Measurements from ENCODE around the gene DUSP18. TPM values are rescaled to one million over a fixed set of nuclear protein-coding genes. Genes with fewer than 3 reads are reported as not detected.

DUSP18 gene
- total and polyA plus RNA-seq, 2 donors (not counting 1 experiment from before 2014, with no cell fraction given): 7.4 to 10.8 TPM

- no peaks in the 10 kb centered on the region for H3K27me3 ChIP-seq (ENCODE audit: control insufficient read depth, insufficient read depth, low read length)
- peak; percentile 74 to 89 for DNase-seq (ENCODE audit: low read depth in 2 of 2)
- H3K4me3 ChIP-seq (replicated peaks in 1 of 4; ENCODE audit: control extremely low read depth in 1 of 4, insufficient read depth in 1 of 4, low read depth in 3 of 4, low read length in 4 of 4): no peak overlapping the region
- peaks cover 4% of the 10 kb centered on the region for H3K4me1 ChIP-seq (ENCODE audit: control insufficient read depth, extremely low read depth, insufficient read depth, low read length)
- H4K20me1 ChIP-seq (ENCODE audit: control insufficient read depth, extremely low read depth, insufficient read depth, low read length): no peaks in the 10 kb centered on the region
- H3K4me2 ChIP-seq (ENCODE audit: extremely low read depth, insufficient read depth, low read length): peak overlapping the region; percentile 5
- H2AFZ ChIP-seq (ENCODE audit: low read length): no peak overlapping the region
- H3K9ac ChIP-seq (ENCODE audit: insufficient read depth, low read length): no peak overlapping the region
- no peaks in the 10 kb centered on the region for H3K9me3 ChIP-seq (ENCODE audit: control insufficient read depth, insufficient read depth, low read depth, low read length)
- TF ChIP-seq CTCF (conservative IDR thresholded peaks at IDR 0.05 in 1 of 2, IDR thresholded peaks at IDR 0.05 in 1 of 2; ENCODE audit: low read depth in 1 of 2, low read length in 2 of 2) (no peak), EZH2 (IDR thresholded peaks at IDR 0.05; ENCODE audit: low read length, missing control alignments) (no peak)
- H3K36me3 ChIP-seq (ENCODE audit: control insufficient read depth, insufficient read depth, low read length): no peaks in the 10 kb centered on the region
- H3K27ac ChIP-seq (ENCODE audit: insufficient read depth, low read length): no peak overlapping the region
- no peaks in the 10 kb centered on the region for H3K79me2 ChIP-seq (ENCODE audit: control insufficient read depth, insufficient read depth, low read length)
Observed at GRCh38 chr22:30705710-30706651, 38.3 kb upstream of the DUSP18 start.

GRCh38 chr22:30704978-30705377 is 37.3 kb upstream of the DUSP18 start:
- Histone ChIP-seq H3K4me3 (replicated peaks in 1 of 4; ENCODE audit: control extremely low read depth in 1 of 4, insufficient read depth in 1 of 4, low read depth in 3 of 4, low read length in 4 of 4) (no peak overlapping the region), H3K4me2 (ENCODE audit: extremely low read depth, insufficient read depth, low read length) (no peak overlapping the region), H3K79me2 (ENCODE audit: control insufficient read depth, insufficient read depth, low read length) (no peaks in the 10 kb centered on the region), H3K27me3 (ENCODE audit: control insufficient read depth, insufficient read depth, low read length) (no peaks in the 10 kb centered on the region), H3K9me3 (ENCODE audit: control insufficient read depth, insufficient read depth, low read depth, low read length) (no peaks in the 10 kb centered on the region), H3K36me3 (ENCODE audit: control insufficient read depth, insufficient read depth, low read length) (no peaks in the 10 kb centered on the region), H3K9ac (ENCODE audit: insufficient read depth, low read length) (no peak overlapping the region), H3K4me1 (ENCODE audit: control insufficient read depth, extremely low read depth, insufficient read depth, low read length) (peaks cover 4% of the 10 kb centered on the region), H2AFZ (ENCODE audit: low read length) (no peak overlapping the region), H3K27ac (ENCODE audit: insufficient read depth, low read length) (no peak overlapping the region), H4K20me1 (ENCODE audit: control insufficient read depth, extremely low read depth, insufficient read depth, low read length) (no peaks in the 10 kb centered on the region)
- DNase-seq (ENCODE audit: low read depth in 2 of 2): no peak
- TF ChIP-seq EZH2 (IDR thresholded peaks at IDR 0.05; ENCODE audit: low read length, missing control alignments) (no peak), CTCF (conservative IDR thresholded peaks at IDR 0.05 in 1 of 2, IDR thresholded peaks at IDR 0.05 in 1 of 2; ENCODE audit: low read depth in 1 of 2, low read length in 2 of 2) (no peak)

GRCh38 chr22:30702856-30703255 is 35.2 kb upstream of the DUSP18 start:
- Histone ChIP-seq H3K9me3 (ENCODE audit: control insufficient read depth, insufficient read depth, low read depth, low read length) (no peaks in the 10 kb centered on the region), H4K20me1 (ENCODE audit: control insufficient read depth, extremely low read depth, insufficient read depth, low read length) (no peaks in the 10 kb centered on the region), H3K9ac (ENCODE audit: insufficient read depth, low read length) (no peak overlapping the region), H3K4me1 (ENCODE audit: control insufficient read depth, extremely low read depth, insufficient read depth, low read length) (peaks cover 4% of the 10 kb centered on the region), H3K27ac (ENCODE audit: insufficient read depth, low read length) (no peak overlapping the region), H3K4me3 (replicated peaks in 1 of 4; ENCODE audit: control extremely low read depth in 1 of 4, insufficient read depth in 1 of 4, low read depth in 3 of 4, low read length in 4 of 4) (no peak overlapping the region), H2AFZ (ENCODE audit: low read length) (no peak overlapping the region), H3K36me3 (ENCODE audit: control insufficient read depth, insufficient read depth, low read length) (no peaks in the 10 kb centered on the region), H3K79me2 (ENCODE audit: control insufficient read depth, insufficient read depth, low read length) (no peaks in the 10 kb centered on the region), H3K27me3 (ENCODE audit: control insufficient read depth, insufficient read depth, low read length) (no peaks in the 10 kb centered on the region), H3K4me2 (ENCODE audit: extremely low read depth, insufficient read depth, low read length) (no peak overlapping the region)
- TF ChIP-seq EZH2 (IDR thresholded peaks at IDR 0.05; ENCODE audit: low read length, missing control alignments): no peak
- TF ChIP-seq CTCF (conservative IDR thresholded peaks at IDR 0.05 in 1 of 2, IDR thresholded peaks at IDR 0.05 in 1 of 2; ENCODE audit: low read depth in 1 of 2, low read length in 2 of 2): no peak
- no peak for DNase-seq (ENCODE audit: low read depth in 2 of 2)
